ENCODE measurements around the gene ARID3C.
A peak's percentile ranks its signal among the peaks of the same experiment; 100 is the strongest.

ARID3C gene

DNA sequence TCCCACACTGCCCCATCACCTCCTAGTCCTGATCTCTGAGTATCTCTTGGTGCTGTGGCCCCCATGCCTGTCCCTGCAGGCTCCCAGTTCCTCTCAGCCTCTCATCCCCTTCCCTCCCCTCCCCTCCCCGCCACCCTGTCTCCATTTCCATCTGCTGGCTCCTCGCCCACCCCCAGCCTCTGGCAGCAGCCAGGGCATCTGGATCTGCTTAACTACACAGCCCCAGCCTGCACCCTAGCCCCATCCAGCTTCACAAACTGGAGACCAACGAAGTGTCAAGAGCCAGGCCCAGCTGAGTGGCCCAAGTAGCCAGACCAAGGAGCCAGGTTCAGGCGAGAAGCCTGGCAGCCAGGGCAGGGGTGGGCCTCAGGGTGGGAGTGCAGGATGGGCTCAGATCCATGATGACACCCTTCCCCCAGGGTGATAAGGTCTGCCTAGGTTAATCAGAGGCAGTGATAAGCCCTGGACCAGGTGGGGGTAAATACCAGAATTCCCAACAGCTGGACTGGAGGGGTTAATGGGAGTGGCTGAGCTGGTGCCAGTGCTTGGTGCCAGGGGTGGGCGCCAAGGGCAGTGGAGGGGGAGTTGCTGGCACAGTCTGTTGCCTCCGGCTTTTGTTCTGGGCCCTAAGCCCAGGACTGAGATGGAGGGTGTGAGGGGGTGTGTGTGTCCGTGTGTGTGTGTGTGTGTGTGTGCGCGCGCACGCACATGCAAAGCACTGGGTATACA lies 25.6 kb upstream of the ARID3C start:
- WGBS (ENCODE audit: extremely low coverage, insufficient coverage, low lambda C conversion rate) = no CpG with 5 or more reads among the region's 11 CpGs
- no peaks in the 10 kb centered on the region for H3K79me2 ChIP-seq (ENCODE audit: control insufficient read depth, insufficient read depth, low read length)

DNA sequence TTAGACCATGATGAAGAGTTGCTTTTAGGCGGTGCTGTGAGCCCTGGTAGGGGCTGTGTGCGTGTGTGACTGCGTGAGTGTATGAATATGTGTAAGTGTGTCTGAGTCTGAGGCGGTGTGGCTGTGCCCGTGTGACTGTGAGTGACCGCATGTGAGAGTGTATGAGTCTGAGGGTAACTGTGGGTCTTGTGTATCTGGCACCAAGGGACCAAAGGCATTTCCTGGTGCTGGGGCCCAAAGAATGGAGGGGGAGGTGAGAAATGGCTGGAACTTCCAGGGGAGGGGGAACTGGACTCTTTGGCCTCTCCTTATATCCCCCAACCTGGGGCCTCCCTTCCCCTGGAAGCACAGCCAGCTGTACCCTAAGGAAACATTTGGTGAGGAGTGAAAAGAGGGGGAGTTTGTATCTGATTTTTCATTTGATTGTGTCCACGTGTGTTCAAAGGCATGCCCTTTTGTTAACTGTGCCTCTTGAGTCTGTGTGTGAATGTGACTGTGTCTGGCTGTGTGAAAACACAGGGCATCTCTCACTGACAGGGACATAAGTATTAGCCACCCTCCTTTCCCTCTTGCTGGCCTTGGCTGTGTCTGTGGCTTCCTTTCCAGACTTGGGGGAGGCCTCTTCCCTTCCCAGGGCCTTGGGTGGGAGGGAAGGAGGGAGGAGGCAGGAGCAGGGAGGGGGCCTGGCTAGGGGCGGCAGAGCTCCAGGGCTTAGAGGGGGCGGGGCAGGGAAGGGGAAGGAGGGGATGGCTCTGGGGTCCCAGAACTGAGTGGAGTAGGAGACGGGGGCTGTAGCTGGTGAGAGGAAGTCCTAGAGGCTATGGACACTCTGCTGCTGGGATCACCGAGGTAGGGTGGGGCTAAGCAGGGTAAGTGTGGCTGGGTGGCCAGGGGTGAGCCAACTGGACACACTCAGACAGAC lies 24.5 kb upstream of the ARID3C start:
- H3K9ac ChIP-seq (ENCODE audit: low read length) = peak overlapping the region; percentile 44
- H3K27me3 ChIP-seq (ENCODE audit: insufficient read depth, low read length, poor library complexity) = no peaks in the 10 kb centered on the region
- no peak overlapping the region for H4K8ac ChIP-seq (ENCODE audit: low read depth, low read length)
- H2BK15ac ChIP-seq (replicated peaks; ENCODE audit: low read depth) = no peak overlapping the region
- no peak for DNase-seq
- peak overlapping the region; percentile 66 for H3K56ac ChIP-seq (ENCODE audit: low read length)
- H3K4me3 ChIP-seq (ENCODE audit: low read length) = no peak overlapping the region
- H3K4me2 ChIP-seq (ENCODE audit: low read length) = no peak overlapping the region
- H2BK120ac ChIP-seq (ENCODE audit: low read depth, low read length) = no peak overlapping the region
- H3K27ac ChIP-seq (ENCODE audit: low read depth, low read length) = no peak overlapping the region
- no peak overlapping the region for H4K5ac ChIP-seq (ENCODE audit: low read length)
- H3K79me1 ChIP-seq (ENCODE audit: low read length) = peaks cover 4% of the 10 kb centered on the region
- peak overlapping the region; percentile 88 for H2BK5ac ChIP-seq (ENCODE audit: low read length)
- no peaks in the 10 kb centered on the region for H3K79me2 ChIP-seq (ENCODE audit: control insufficient read depth, insufficient read depth, low read length)
- no peak overlapping the region for H3K23ac ChIP-seq (ENCODE audit: low read length)
- no peak overlapping the region for H3K18ac ChIP-seq (ENCODE audit: low read length)
- H3K4me1 ChIP-seq (ENCODE audit: control insufficient read depth, low read depth, low read length) = peaks cover 24% of the 10 kb centered on the region
- no peak overlapping the region for H3K4ac ChIP-seq (ENCODE audit: low read depth, low read length)
- H3K36me3 ChIP-seq (ENCODE audit: control insufficient read depth, insufficient read depth, low read length) = no peaks in the 10 kb centered on the region
- H2AK5ac ChIP-seq (ENCODE audit: low read length) = peak overlapping the region; percentile 6
- WGBS (ENCODE audit: extremely low coverage, insufficient coverage, low lambda C conversion rate) = no CpG with 5 or more reads among the region's 11 CpGs

More for the DNA sequence above, 25.6 kb upstream of the ARID3C start:
- Histone ChIP-seq H3K9ac (ENCODE audit: low read length) (no peak overlapping the region), H2BK15ac (replicated peaks; ENCODE audit: low read depth) (no peak overlapping the region), H3K18ac (ENCODE audit: low read length) (no peak overlapping the region), H3K4me1 (ENCODE audit: control insufficient read depth, low read depth, low read length) (peaks cover 24% of the 10 kb centered on the region), H4K5ac (ENCODE audit: low read length) (no peak overlapping the region), H3K4me3 (ENCODE audit: low read length) (no peak overlapping the region), H3K27me3 (ENCODE audit: insufficient read depth, low read length, poor library complexity) (no peaks in the 10 kb centered on the region), H3K4me2 (ENCODE audit: low read length) (no peak overlapping the region), H3K79me1 (ENCODE audit: low read length) (no peaks in the 10 kb centered on the region), H3K4ac (ENCODE audit: low read depth, low read length) (no peak overlapping the region), H3K36me3 (ENCODE audit: control insufficient read depth, insufficient read depth, low read length) (no peaks in the 10 kb centered on the region), H4K8ac (ENCODE audit: low read depth, low read length) (no peak overlapping the region), H2BK5ac (ENCODE audit: low read length) (no peak overlapping the region), H3K56ac (ENCODE audit: low read length) (peak overlapping the region; percentile 59), H3K27ac (ENCODE audit: low read depth, low read length) (no peak overlapping the region), H2AK5ac (ENCODE audit: low read length) (no peak overlapping the region), H2BK120ac (ENCODE audit: low read depth, low read length) (no peak overlapping the region), H3K23ac (ENCODE audit: low read length) (no peak overlapping the region)
- no peak for DNase-seq

DNA sequence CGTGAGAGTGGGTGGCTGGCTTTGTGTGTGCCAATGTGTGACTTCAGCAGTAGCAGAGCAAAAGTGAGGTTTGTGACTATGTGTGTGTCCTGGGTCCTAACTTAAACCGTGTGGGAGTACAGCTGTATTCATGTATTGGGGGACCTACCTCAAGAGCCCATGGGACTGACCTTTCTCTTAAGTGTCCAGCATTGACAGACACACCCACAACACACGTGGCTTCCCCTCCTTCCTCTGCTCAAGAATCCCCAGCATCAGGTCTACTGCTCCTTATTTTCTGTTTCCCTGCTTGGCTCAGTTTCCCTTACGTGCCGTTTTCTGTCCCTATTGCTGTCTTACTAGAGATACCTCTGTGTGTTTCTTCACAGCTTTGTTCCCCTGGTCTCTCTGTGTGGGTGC lies 23.7 kb upstream of the ARID3C start:
- no peak overlapping the region for H4K5ac ChIP-seq (ENCODE audit: low read length)
- peak overlapping the region; percentile 67 for H3K23ac ChIP-seq (ENCODE audit: low read length)
- H3K56ac ChIP-seq (ENCODE audit: low read length) = peak overlapping the region; percentile 84
- H3K79me2 ChIP-seq (ENCODE audit: control insufficient read depth, insufficient read depth, low read length) = peaks cover 5% of the 10 kb centered on the region
- peak overlapping the region; percentile 79 for H3K4me2 ChIP-seq (ENCODE audit: low read length)
- no peak for DNase-seq
- no peak overlapping the region for H3K4ac ChIP-seq (ENCODE audit: low read depth, low read length)
- H2BK15ac ChIP-seq (replicated peaks; ENCODE audit: low read depth) = no peak overlapping the region
- no peak overlapping the region for H2BK5ac ChIP-seq (ENCODE audit: low read length)
- peaks cover 8% of the 10 kb centered on the region for H3K79me1 ChIP-seq (ENCODE audit: low read length)
- H3K18ac ChIP-seq (ENCODE audit: low read length) = no peak overlapping the region
- peak overlapping the region; percentile 67 for H3K9ac ChIP-seq (ENCODE audit: low read length)
- WGBS (ENCODE audit: extremely low coverage, insufficient coverage, low lambda C conversion rate) = no CpG with 5 or more reads among the region's 5 CpGs
- no peak overlapping the region for H2BK120ac ChIP-seq (ENCODE audit: low read depth, low read length)
- H3K27me3 ChIP-seq (ENCODE audit: insufficient read depth, low read length, poor library complexity) = no peaks in the 10 kb centered on the region
- H2AK5ac ChIP-seq (ENCODE audit: low read length) = peak overlapping the region; percentile 68
- H3K27ac ChIP-seq (ENCODE audit: low read depth, low read length) = no peak overlapping the region
- H3K4me1 ChIP-seq (ENCODE audit: control insufficient read depth, low read depth, low read length) = peaks cover 27% of the 10 kb centered on the region
- no peaks in the 10 kb centered on the region for H3K36me3 ChIP-seq (ENCODE audit: control insufficient read depth, insufficient read depth, low read length)
- H4K8ac ChIP-seq (ENCODE audit: low read depth, low read length) = no peak overlapping the region
- no peak overlapping the region for H3K4me3 ChIP-seq (ENCODE audit: low read length)

DNA sequence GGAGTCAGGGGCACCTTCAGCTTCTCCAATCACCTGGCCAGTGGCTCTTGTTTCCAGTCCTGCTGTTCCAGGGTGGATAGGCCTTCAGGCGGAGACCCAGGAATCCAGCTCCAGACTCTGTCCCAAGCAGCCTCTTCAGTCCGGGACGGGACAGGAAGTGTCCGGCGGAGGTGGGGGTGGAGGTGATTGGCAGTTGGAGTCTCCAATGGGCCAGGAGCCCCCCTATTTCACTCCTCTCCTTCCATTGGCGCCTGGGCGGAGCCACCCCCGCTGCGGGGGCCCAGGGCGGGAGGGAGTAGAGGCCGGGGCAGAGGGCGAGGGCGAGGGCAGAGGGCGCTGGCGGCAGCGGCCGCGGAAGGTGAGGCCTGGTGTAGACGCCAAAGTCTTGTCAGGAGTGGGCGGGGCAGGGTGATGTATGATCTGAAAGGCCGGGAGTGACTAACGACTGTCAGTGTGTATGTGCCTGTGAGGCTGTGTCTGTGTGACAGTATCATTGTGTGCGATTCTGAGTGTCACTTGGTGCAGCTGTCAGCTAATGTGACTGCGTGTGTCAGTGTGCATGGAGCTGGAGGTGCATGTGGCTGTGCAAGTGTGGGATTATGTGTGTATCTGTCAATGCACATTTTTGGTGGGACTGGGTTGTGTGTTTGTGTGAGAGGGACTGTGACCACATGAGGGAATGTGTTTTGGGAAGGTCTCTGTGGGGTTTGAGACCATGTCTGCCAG lies 23.2 kb upstream of the ARID3C start, which contains the start of gene IL11RA:
IL11RA (plus strand) TSS at position 310 of the 726 bp plus-strand sequence. CDS start 3,033 bp downstream, outside the sequence.
- H3K27me3 ChIP-seq (ENCODE audit: insufficient read depth, low read length, poor library complexity) = no peaks in the 10 kb centered on the region
- H3K56ac ChIP-seq (ENCODE audit: low read length) = peak within 1 kb of the TSS; percentile 96
- H3K4me3 ChIP-seq (ENCODE audit: low read length) = peak within 1 kb of the TSS; percentile 51
- no peak within 1 kb of the TSS for H2BK15ac ChIP-seq (replicated peaks; ENCODE audit: low read depth)
- H3K4me1 ChIP-seq (ENCODE audit: control insufficient read depth, low read depth, low read length) = peaks cover 33% of the 10 kb centered on the region
- H4K5ac ChIP-seq (ENCODE audit: low read length) = no peak within 1 kb of the TSS
- no CpG with 5 or more reads among the region's 24 CpGs for WGBS (ENCODE audit: extremely low coverage, insufficient coverage, low lambda C conversion rate)
- peak within 1 kb of the TSS; percentile 88 for H2BK5ac ChIP-seq (ENCODE audit: low read length)
- H3K23ac ChIP-seq (ENCODE audit: low read length) = peak within 1 kb of the TSS; percentile 67
- H2BK120ac ChIP-seq (ENCODE audit: low read depth, low read length) = no peak within 1 kb of the TSS
- peak within 1 kb of the TSS; percentile 79 for H3K4me2 ChIP-seq (ENCODE audit: low read length)
- peaks cover 5% of the 10 kb centered on the region for H3K79me2 ChIP-seq (ENCODE audit: control insufficient read depth, insufficient read depth, low read length)
- H3K9ac ChIP-seq (ENCODE audit: low read length) = peak within 1 kb of the TSS; percentile 93
- H3K36me3 ChIP-seq (ENCODE audit: control insufficient read depth, insufficient read depth, low read length) = no peaks in the 10 kb centered on the region
- no peak within 1 kb of the TSS for H3K27ac ChIP-seq (ENCODE audit: low read depth, low read length)
- H3K18ac ChIP-seq (ENCODE audit: low read length) = peak within 1 kb of the TSS; percentile 20
- DNase-seq = peak; percentile 98
- no peak within 1 kb of the TSS for H4K8ac ChIP-seq (ENCODE audit: low read depth, low read length)
- no peak within 1 kb of the TSS for H3K4ac ChIP-seq (ENCODE audit: low read depth, low read length)
- peaks cover 14% of the 10 kb centered on the region for H3K79me1 ChIP-seq (ENCODE audit: low read length)
- H2AK5ac ChIP-seq (ENCODE audit: low read length) = peak within 1 kb of the TSS; percentile 68

DNA sequence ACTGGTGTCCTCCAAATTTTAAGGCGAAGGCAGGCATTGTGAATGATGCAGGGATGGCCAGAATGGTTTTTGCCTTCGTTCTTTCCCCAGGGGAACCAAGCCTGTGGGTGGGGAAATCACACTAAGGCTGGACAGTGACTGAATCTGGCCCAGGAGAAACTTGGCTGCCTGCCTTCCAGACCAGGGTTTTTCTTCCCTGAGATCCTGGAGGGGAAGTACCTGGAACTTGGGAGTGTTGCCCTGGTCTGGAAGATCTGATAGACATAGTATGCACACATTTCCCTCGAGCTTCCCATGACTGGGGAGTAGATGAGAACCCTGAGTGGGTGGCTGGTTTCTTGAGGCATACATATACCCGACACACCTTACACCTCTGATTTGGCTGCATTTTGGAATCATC lies 22.5 kb upstream of the ARID3C start:
- DNase-seq = no peak

More for the DNA sequence above, 22.5 kb upstream of the ARID3C start:
- Histone ChIP-seq H3K36me3 (ENCODE audit: control insufficient read depth, insufficient read depth, low read length) (no peaks in the 10 kb centered on the region), H3K79me2 (ENCODE audit: control insufficient read depth, insufficient read depth, low read length) (peaks cover 5% of the 10 kb centered on the region), H3K27me3 (ENCODE audit: insufficient read depth, low read length, poor library complexity) (no peaks in the 10 kb centered on the region), H3K4me3 (ENCODE audit: low read length) (peak overlapping the region; percentile 51), H3K27ac (ENCODE audit: low read depth, low read length) (no peak overlapping the region), H3K79me1 (ENCODE audit: low read length) (peaks cover 14% of the 10 kb centered on the region), H2BK5ac (ENCODE audit: low read length) (no peak overlapping the region), H2AK5ac (ENCODE audit: low read length) (no peak overlapping the region), H3K4me2 (ENCODE audit: low read length) (peak overlapping the region; percentile 76), H3K18ac (ENCODE audit: low read length) (peak overlapping the region; percentile 20), H3K56ac (ENCODE audit: low read length) (peak overlapping the region; percentile 96), H4K5ac (ENCODE audit: low read length) (no peak overlapping the region), H2BK15ac (replicated peaks; ENCODE audit: low read depth) (no peak overlapping the region), H3K9ac (ENCODE audit: low read length) (peak overlapping the region; percentile 93), H3K4ac (ENCODE audit: low read depth, low read length) (no peak overlapping the region), H3K4me1 (ENCODE audit: control insufficient read depth, low read depth, low read length) (peaks cover 33% of the 10 kb centered on the region), H4K8ac (ENCODE audit: low read depth, low read length) (no peak overlapping the region), H3K23ac (ENCODE audit: low read length) (no peak overlapping the region), H2BK120ac (ENCODE audit: low read depth, low read length) (no peak overlapping the region)
- no CpG with 5 or more reads among the region's 4 CpGs for WGBS (ENCODE audit: extremely low coverage, insufficient coverage, low lambda C conversion rate)
